NCI-H510A (cell line): Measurements from ENCODE around the gene OR5A1.

Source experiments
- DNase-seq: peaks from one replicate; lab custom pipeline; 2025; lab: John Stamatoyannopoulos, UW

The OR5A1 gene

GRCh38 chr11:59479906-59480305, 43.6 kb downstream of the OR5A1 start:
- no peak for DNase-seq

GRCh38 chr11:59480359-59480758, 44.1 kb downstream of the OR5A1 start:
- DNase-seq, result no peak
